Measurements from ENCODE around the gene SEMA6B.

Gene SEMA6B

GRCh38 chr19:4513248-4513647 is 46.2 kb downstream of the SEMA6B start:
- TF ChIP-seq, protein P1, sequence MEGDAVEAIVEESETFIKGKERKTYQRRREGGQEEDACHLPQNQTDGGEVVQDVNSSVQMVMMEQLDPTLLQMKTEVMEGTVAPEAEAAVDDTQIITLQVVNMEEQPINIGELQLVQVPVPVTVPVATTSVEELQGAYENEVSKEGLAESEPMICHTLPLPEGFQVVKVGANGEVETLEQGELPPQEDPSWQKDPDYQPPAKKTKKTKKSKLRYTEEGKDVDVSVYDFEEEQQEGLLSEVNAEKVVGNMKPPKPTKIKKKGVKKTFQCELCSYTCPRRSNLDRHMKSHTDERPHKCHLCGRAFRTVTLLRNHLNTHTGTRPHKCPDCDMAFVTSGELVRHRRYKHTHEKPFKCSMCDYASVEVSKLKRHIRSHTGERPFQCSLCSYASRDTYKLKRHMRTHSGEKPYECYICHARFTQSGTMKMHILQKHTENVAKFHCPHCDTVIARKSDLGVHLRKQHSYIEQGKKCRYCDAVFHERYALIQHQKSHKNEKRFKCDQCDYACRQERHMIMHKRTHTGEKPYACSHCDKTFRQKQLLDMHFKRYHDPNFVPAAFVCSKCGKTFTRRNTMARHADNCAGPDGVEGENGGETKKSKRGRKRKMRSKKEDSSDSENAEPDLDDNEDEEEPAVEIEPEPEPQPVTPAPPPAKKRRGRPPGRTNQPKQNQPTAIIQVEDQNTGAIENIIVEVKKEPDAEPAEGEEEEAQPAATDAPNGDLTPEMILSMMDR (IDR thresholded peaks at IDR 0.05) = no peak
- H3K4me3 ChIP-seq = no peak overlapping the region
- intact Hi-C loops (cut with DNase I; ENCODE audit: low total_unique reads) = no loop called here
- DNase-seq = no peak
- no peaks in the 10 kb centered on the region for H3K9me3 ChIP-seq
- H3K27ac ChIP-seq = no peak overlapping the region
- H3K4me1 ChIP-seq = peaks cover 0 to 5% (median 2%) of the 10 kb centered on the region in 4 donors
- no peaks in the 10 kb centered on the region for H3K36me3 ChIP-seq
- peaks cover 0 to 27% of the 10 kb centered on the region in 2 donors for H3K27me3 ChIP-seq

- peaks cover 0 to 15% of the 10 kb centered on the region in 2 donors for H3K27me3 ChIP-seq
- no peak for DNase-seq
- TF ChIP-seq, protein P1 (IDR thresholded peaks at IDR 0.05) = no peak
- H3K4me1 ChIP-seq = no peaks in the 10 kb centered on the region
- no peaks in the 10 kb centered on the region for H3K36me3 ChIP-seq
- intact Hi-C loops (cut with DNase I; ENCODE audit: low total_unique reads) = no loop called here
- no peak overlapping the region for H3K4me3 ChIP-seq
- H3K9me3 ChIP-seq = no peaks in the 10 kb centered on the region
- H3K27ac ChIP-seq = no peak overlapping the region
Observed at GRCh38 chr19:4512070-4512469, 47.4 kb downstream of the SEMA6B start.

- Histone ChIP-seq H3K4me1 (no peaks in the 10 kb centered on the region), H3K9me3 (no peaks in the 10 kb centered on the region), H3K27ac (no peak overlapping the region), H3K4me3 (no peak overlapping the region), H3K36me3 (no peaks in the 10 kb centered on the region), H3K27me3 (peaks cover 0 to 9% of the 10 kb centered on the region in 2 donors)
- intact Hi-C loops (cut with DNase I; ENCODE audit: low total_unique reads) = no loop called here
- TF ChIP-seq, protein P1 (IDR thresholded peaks at IDR 0.05) = no peak
- DNase-seq = no peak
Observed at GRCh38 chr19:4511300-4512054, 48.0 kb downstream of the SEMA6B start.

DNA sequence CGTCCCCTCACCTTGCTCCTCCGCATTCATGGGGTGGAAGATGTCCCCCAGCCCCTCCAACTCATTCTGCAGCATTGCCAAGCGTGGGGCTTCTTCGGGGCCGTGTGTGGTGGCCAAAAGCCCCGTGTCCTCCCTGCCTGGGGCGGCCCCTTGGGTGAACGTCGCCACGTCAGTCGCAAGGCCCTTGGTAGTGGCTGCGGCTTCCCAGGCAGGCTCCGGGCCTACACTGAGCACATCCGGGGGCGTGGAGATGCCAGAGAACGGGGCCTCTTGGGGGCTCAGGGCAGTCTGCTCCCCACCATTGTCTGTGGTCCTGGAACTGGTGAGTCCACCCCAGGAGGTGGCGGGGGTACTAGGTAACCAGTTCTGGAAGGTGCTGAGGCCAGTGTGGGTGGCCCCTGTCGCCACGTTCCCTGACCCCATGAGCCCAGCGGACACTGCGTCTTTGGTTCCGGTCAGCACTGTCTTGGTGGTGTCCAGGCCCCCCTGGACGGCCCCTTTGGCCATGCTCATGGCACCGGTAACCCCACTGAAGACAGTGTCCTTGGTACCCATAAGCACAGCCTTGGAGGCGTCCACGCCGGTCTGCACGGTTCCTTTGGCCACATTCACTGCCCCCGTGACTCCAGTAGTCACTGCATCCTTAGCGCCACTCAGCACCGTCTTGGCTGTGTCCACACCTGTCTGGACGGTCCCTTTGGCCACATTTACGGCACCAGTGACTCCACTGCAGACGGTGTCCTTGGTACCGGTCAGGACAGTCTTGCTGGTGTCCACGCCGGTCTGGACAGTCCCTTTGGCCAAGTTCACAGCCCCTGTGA is 48.8 kb downstream of the SEMA6B start:
- H3K9me3 ChIP-seq = no peaks in the 10 kb centered on the region
- H3K4me3 ChIP-seq = no peak overlapping the region
- intact Hi-C loops (cut with DNase I; ENCODE audit: low total_unique reads) = no loop called here
- peaks cover 0 to 5% (median 1%) of the 10 kb centered on the region in 3 donors for H3K36me3 ChIP-seq
- no peaks in the 10 kb centered on the region for H3K4me1 ChIP-seq
- no peak overlapping the region for H3K27ac ChIP-seq
- DNase-seq = no peak
- TF ChIP-seq, protein P1 (IDR thresholded peaks at IDR 0.05) = no peak
- H3K27me3 ChIP-seq = peaks cover 0 to 3% of the 10 kb centered on the region in 2 donors

GRCh38 chr19:4508698-4509097 is 50.8 kb downstream of the SEMA6B start:
- intact Hi-C loops (cut with DNase I; ENCODE audit: low total_unique reads) = no loop called here
- H3K27me3 ChIP-seq = no peaks in the 10 kb centered on the region
- no peaks in the 10 kb centered on the region for H3K9me3 ChIP-seq
- DNase-seq = no peak
- TF ChIP-seq, protein P1 (IDR thresholded peaks at IDR 0.05) = no peak
- no peaks in the 10 kb centered on the region for H3K4me1 ChIP-seq
- H3K27ac ChIP-seq = no peak overlapping the region
- no peak overlapping the region for H3K4me3 ChIP-seq
- peaks cover 0 to 24% (median 14%) of the 10 kb centered on the region in 3 donors for H3K36me3 ChIP-seq

All from tibial artery (tissue), 4 donors.